Measurements from ENCODE around the gene MMP24OS.
A peak's percentile ranks its signal among the peaks of the same experiment; 100 is the strongest.
"Not testable (repeated sequence)": the region's sequence is repeated elsewhere in the genome, so short reads cannot be mapped to it uniquely, and the experiment has no call there.

Gene MMP24OS

GRCh38 chr20:35273449-35274171, 4.3 kb downstream of the MMP24OS start:
- DNase-seq: no peak

DNA sequence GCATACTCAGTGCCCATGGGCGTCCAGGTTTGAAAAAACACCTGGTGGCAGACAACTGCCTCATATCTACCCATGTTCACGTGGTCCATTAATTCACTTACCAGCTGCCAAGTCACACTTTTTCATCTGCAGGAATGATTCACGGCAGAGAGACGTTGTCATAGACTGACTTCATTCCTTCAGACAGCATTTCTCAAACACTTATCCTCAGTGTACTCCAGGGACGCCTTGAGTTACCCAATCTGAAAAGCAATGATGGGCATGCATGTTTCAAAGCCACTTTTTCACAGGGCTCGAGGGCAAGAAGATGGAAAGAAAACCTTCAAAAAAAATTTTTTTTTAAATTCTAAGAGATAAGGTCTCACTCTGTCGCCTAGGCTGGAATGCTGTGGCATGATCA, 6.0 kb downstream of the MMP24OS start:
- no peak for DNase-seq

DNA sequence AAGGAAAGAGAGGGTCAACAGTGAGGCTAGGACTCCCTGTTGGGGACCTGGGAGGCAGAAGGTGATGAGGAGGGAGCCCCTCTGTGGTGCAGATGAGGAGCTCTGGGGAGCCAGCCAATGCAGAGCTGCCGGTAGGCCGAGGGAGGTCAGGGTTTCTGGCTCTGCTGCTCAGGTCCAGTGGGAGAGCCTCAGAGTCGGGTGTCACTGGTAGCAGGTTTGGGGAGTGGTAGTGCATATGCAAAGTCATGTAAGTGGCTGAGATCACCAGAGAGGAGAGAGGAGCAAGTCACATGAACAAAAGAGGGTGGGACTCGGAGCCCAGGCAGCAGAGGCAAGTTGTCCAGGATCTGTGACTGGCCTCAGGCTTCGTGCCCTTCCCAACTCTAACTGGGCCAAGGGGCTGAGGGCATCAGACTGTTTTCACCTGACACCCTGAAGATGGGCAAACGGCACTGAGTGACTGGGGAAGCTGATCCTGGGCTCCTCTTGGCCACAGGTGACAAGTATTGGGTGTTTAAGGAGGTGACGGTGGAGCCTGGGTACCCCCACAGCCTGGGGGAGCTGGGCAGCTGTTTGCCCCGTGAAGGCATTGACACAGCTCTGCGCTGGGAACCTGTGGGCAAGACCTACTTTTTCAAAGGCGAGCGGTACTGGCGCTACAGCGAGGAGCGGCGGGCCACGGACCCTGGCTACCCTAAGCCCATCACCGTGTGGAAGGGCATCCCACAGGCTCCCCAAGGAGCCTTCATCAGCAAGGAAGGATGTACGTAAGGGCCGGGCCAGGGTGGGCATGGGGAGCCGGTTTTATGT, 6.6 kb downstream of the MMP24OS start:
- no peak for DNase-seq

- no peak for DNase-seq
Measured at GRCh38 chr20:35270021-35270902, 7.7 kb downstream of the MMP24OS start.

GRCh38 chr20:35269055-35269781, 8.7 kb downstream of the MMP24OS start:
- peak; percentile 35 for DNase-seq

- DNase-seq: no peak
Measured at GRCh38 chr20:35267092-35267491, 10.8 kb downstream of the MMP24OS start.

DNA sequence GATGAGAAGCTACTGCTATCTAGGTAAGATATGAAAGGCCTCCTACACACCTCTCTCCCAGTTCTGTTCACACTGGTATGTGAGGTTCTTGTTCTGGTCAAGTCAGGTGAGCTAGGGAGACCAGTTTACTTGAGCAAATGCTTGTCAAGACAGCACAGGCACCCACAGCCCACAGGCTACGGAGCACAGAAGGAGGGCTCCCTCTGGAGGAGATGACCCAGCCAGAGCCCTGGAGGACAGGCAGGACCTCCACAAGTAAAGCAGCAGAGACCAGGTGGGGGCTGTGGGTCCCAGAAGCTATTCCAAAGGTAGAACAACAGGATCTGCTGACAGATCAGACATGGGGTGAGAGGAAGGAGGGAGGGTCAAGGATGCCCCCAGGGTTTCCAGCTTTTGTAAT, 13.2 kb downstream of the MMP24OS start:
- DNase-seq: no peak

DNA sequence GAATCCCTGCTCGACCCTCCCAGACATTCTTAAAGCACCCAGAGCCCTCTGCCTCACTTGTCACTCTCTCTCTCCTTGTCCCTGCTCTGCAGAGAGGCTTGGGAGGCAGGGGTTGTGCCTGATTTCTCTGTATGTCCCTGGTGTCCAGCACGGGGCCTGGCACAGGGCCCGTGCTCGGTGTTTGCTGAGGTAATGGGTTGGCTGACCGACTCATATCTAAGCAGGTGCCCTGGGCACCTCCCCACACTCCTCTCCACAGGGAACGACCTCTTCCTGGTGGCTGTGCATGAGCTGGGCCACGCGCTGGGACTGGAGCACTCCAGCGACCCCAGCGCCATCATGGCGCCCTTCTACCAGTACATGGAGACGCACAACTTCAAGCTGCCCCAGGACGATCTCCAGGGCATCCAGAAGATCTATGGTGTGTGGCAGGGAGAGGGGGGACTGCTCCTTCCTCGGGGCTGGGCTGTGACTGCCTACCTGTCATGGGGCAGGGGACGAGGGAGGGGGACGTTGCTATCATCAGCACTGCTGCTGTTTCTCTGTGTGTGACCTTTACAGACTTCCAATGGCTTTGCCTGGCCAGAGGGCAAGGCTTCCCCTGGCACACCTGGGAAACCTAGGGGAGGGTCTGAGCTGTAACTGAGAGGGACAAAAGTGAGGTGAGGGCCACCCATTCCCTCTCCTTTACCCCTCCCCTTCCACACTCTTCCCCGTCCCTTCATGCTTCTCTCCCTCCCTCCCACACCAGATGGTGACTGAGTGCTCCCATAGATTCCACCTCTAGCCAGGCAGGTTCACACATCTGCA, 14.2 kb downstream of the MMP24OS start:
- no peak for DNase-seq

DNA sequence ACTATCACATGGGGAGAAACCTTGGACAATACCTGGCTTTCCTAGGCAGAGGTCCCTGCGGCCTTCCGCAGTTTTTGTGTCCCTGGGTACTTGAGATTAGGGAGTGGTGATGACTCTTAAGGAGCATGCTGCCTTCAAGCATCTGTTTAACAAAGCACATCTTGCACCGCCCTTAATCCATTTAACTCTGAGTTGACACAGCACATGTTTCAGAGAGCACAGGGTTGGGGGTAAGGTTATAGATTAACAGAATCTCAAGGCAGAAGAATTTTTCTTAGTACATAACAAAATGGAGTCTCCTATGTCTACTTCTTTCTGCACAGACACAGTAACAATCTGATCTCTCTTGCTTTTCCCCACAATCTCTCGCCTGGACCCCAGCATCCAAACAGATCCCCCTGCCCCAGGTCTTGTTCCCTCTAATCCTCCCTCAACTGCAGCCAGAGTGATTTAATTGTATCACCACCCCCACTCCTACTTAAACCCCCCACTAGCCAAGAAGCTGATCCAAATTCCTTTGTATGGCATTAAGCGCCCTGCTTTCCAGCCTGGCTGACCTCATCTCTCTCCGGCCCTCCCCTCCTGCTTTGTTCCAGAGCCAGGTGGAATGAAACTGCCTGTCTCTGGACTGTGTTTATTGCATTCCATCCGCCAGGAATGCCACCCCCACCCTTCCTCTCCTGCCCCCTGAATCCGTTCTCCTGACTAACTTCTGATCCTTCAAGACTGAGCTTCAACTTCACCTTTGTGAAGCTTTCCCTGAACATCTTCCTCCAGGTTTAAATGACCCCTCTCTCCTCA, 15.0 kb downstream of the MMP24OS start:
- not testable (repeated sequence) for DNase-seq

DNA sequence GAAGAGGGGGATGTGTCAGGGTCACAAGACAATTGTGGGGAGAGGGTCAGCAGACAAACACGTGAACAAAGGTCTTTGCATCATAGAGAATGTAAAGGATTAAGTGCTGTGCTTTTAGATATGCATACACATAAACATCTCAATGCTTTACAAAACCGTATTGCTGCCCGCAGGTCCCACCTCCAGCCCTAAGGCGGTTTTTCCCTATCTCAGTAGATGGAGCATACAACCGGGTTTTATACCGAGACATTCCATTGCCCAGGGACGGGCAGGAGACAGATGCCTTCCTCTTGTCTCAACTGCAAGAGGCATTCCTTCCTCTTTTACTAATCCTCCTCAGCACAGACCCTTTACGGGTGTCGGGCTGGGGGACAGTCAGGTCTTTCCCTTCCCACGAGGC, 15.6 kb downstream of the MMP24OS start:
- DNase-seq: not testable (repeated sequence)

GRCh38 chr20:35260426-35260825, 17.5 kb downstream of the MMP24OS start:
- DNase-seq: no peak

- no peak for DNase-seq
Measured at GRCh38 chr20:35257175-35257909, 20.6 kb downstream of the MMP24OS start.

GRCh38 chr20:35254448-35254999, 23.4 kb downstream of the MMP24OS start:
- no peak for DNase-seq

GRCh38 chr20:35253010-35253409, 24.9 kb downstream of the MMP24OS start:
- DNase-seq: no peak

- DNase-seq: not testable (repeated sequence)
Measured at GRCh38 chr20:35252598-35252997, 25.3 kb downstream of the MMP24OS start.

- DNase-seq: no peak
Measured at GRCh38 chr20:35252037-35252461, 25.9 kb downstream of the MMP24OS start.

GRCh38 chr20:35251613-35251940, 26.3 kb downstream of the MMP24OS start:
- no peak for DNase-seq

- no peak for DNase-seq
Measured at GRCh38 chr20:35248641-35249475, 29.1 kb downstream of the MMP24OS start.

DNA sequence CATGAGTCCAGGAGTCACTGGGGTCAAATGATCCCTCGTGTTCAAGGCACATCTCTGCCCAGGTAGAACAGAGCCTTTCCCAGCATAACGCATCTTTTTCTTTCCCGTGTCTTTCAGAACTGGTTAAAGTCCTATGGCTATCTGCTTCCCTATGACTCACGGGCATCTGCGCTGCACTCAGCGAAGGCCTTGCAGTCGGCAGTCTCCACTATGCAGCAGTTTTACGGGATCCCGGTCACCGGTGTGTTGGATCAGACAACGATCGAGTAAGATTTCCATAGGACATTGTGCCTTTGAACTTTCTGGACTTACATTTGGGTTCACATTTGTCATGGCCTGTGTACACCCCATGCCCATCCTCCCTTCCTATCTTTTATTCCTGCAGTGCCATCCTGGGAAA, 31.2 kb downstream of the MMP24OS start:
- no peak for DNase-seq
